NCI-H1436 (cell line): ENCODE measurements around the gene RNF214.
"Not testable (repeated sequence)": the region's sequence is repeated elsewhere in the genome, so short reads cannot be mapped to it uniquely, and the experiment has no call there.

ENCODE experiments used
- DNase-seq: peaks from one replicate; lab custom pipeline; 2025; lab: John Stamatoyannopoulos, UW

RNF214 gene

DNA sequence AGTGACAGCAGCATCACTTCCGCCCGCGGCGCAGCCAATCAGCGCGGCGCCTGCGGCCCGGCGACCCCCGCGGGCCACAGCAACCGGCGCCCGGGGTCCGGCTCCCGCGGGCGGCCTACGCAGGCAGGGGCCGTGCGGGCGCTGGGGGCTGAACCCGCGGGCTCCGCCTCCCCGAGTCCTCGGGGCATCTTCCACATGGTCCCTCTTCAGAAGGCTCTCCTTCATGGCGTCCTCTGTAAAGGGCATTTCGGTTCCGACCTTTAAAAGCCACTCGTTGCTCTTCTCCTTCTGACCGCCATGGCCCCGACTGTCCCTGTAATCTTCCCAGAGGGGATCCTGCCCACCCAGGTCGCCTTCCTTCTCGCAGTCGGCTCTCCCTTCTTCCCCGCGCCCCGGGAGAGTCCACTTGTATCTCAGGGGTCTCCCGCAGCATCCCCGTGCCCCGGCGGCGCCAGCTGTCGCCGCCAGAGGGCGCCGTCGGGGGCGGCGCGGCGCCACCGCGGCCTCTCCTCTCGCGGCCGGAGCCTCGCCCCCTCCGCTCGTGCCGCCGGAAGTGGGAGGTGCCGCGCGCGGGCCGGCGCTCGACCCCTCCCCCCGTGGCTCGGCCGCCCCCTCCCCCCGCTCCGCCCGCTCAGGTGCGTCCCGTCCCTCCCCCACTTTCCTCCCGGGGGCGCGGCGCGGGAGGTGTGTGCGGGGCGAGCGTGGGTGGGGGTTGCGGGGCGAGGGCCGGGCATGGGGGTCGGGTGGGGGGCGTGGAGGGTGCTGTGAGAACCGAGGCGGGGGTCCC, at the start of gene RNF214:
RNF214 (plus strand) TSS at position 580 of the 787 bp plus-strand sequence. CDS start 1,602 bp downstream, outside the sequence.
- peak; percentile 67 for DNase-seq

DNA sequence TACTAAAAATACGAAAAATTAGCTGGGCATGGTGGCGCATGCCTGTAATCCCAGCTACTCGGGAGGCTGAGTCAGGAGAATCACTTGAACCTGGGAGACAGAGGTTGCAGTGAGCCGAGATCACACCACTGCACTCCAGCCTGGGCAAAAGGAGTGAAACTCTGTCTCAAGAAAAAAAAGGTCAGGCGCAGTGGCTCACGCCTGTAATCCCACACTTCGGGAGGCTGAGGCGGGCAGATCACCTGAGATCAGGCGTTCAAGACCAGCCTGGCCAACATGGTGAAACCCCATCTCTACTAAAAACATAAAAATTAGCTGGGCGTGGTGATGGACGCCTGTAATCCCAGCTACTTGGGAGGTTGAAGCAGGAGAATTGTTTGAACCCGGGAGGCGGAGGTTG, 49.3 kb upstream of the RNF214 start:
- not testable (repeated sequence) for DNase-seq

DNA sequence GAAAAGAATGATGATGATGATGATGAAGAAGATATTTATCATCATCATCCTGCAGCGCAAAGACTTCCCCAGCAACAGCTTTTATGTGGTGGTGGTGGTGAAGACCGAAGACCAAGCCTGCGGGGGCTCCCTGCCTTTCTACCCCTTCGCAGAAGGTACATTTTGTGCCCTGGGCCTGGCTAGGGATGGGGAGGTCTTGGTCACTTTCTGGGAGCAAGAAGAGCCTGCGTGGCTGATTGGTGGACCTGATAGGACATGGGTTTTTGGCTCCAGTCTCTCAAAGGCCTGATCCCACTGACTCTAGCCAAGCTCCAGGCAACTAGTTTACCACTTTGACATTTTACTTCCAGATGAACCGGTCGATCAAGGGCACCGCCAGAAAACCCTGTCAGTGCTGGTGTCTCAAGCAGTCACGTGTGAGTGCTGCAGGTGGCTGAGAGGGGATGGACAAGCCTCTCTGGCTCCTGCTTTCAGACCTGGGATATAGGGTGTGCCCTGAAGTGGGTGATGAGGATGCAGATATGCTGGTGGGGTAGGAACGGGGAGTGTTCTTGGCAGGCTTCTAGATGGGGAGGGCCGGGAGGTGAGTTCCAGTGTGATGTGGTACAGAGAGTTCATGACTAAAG, 48.6 kb upstream of the RNF214 start:
- no peak for DNase-seq

DNA sequence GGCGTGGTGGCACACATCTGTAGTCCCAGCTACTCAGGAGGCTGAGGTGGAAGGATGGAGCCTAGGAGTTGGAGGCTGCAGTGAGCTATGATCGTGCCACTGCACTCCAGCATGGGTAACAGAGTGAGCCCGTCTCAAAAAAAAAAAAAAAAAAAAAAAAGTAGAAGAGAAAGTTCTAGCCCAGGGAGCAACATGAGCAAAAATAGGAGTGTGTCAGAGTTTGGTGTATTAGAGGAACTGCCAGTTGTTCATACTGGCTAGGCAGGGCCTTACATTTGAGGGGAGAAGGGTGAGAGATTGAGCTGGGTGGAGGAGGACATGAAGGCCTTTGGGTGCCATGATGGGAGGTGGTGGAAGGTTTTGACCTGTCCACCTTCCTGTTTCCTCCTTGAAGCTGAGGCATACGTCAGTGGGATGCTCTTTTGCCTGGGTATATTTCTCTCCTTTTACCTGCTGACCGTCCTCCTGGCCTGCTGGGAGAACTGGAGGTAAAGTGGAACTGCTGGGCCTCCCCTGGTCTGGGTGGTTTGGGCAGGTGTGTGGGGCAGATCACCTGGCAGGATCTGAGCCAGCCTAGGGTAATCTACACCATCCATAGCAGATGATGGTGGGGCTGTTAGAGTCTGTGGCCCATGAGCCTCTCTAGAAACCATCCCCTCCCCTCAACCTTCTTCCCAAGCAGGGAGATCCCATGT, 46.6 kb upstream of the RNF214 start:
- DNase-seq, result no peak

DNA sequence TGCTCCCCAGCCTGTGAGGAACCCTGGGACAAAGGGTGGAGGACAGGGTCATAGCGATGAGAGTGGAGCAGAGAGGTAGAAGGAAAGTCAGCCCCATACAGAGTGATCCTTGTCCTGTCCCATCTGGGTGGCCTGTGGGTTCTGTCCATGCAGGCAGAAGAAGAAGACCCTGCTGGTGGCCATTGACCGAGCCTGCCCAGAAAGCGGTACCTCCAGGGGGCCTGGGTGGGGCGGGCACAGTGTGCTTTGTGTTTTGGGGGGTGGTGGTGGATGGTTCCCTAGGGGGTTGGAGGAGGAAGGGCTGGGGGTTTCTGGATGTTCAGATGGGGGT, 46.1 kb upstream of the RNF214 start:
- no peak for DNase-seq

DNA sequence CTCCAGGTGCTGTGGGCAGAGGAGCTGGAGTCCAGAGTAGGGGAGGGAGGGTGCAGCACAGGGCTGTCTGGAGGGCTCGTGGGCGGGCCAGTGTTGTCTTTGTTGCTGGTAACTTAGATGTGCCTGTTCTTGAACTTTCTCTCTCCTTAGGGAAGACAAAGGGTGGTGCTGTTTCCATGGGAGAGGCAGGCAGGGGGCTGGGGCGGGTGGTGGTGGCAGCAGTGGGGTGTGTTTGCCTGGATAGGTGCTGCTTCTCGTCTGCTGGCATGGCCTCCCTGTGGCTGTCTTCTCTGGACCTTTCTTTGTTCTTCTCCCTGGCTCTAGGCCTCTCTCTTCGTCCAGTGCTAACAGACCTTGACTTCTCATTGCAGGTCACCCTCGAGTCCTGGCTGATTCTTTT, 45.5 kb upstream of the RNF214 start:
- no peak for DNase-seq

DNA sequence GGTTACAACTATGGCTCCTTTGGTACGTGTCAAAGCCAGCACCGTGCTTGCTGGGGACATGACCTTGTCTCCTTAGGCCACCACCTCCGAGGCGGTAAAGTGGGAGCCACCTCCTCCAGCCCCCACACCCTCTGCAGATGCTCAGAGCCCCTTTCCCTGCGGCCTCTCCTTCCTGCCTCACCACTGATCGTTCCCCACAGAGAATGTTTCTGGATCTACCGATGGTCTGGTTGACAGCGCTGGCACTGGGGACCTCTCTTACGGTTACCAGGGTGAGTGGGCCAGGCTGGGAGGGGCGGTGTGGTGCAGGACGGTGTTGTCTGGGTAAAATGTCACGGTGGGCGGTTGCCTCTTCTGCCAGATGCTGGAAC, 45.1 kb upstream of the RNF214 start:
- no peak for DNase-seq

DNA sequence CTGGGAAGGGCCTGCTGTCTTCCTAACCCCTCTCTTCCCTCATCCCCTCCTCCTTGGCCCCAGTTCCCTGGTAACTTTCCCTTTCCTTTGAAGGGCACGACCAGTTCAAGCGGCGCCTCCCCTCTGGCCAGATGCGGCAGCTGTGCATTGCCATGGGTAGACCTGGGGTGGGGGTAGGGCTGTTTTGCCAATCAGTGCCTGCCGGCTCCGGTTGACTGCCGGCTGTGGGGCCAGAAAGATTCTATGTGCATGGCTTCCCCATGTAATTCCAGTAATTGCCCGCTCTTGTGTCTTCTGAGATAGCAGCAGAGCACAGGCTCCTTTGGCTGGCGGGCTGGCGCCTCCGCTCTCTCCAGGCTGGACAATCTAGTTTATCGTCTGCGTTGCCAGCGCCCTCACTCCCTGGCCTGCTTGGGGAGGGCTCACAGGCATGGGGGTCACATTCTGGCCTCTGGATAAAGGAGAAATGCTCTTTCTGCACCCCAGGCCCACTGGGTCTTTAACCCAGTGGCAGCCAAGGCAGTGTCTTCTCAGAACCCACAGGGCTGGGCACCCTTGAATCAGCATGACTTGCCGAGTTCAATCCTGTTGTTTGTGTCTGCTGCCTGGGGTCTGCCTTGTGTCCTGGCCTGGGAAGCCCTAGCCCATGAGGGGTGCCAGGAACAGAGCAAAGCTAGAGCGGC, 44.5 kb upstream of the RNF214 start:
- DNase-seq, result no peak

DNA sequence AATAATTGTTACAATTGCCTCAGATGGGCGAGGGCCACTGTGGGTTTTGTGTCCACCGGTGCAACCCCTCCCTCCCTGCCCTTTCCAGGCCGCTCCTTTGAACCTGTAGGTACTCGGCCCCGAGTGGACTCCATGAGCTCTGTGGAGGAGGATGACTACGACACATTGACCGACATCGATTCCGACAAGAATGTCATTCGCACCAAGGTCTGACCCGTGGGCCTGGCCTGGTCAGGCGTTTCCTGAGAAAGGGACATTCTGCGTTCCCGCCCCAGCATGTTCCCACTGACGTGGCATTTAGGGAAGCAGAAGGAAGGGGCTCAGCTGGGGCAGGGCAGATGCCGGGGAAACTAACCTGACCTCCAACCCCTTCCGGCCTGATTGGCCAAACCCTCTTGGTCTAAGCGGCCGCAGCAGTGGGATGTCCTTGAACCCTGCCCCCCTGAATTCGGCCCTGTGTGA, 43.8 kb upstream of the RNF214 start:
- DNase-seq, result no peak

DNA sequence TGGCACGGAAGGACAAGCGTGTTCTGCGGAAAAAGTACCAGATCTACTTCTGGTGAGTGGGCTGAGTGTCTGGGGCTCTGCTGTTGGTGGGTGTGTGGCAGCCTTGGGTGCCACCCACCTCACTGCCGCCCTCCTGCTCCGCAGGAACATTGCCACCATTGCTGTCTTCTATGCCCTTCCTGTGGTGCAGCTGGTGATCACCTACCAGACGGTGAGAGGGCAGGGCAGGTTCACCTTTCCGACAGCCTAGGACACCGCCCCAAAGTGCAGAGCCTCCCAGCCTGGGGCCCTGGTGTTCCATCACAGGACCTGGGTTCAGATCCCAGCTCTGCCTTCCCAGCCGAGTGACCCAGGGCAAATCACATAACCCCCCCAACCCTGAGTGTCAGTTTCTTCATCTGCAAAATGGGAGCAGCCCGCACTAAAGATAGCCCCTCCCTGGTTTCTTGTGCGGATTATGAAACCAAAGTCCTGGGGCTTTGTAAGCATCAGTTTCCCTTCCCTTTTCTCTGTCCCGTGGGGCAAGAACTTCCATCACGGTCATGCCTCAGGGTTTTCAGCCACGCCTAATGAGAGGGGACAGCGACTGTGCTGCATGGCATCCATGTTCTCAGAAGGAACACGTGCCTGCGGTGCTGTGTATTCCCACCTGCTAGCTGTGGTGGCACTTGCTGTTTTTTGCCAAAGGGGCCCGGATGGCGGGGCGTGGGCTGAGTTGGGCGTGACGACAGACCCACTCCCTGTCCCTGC, 43.1 kb upstream of the RNF214 start:
- DNase-seq, result no peak

DNA sequence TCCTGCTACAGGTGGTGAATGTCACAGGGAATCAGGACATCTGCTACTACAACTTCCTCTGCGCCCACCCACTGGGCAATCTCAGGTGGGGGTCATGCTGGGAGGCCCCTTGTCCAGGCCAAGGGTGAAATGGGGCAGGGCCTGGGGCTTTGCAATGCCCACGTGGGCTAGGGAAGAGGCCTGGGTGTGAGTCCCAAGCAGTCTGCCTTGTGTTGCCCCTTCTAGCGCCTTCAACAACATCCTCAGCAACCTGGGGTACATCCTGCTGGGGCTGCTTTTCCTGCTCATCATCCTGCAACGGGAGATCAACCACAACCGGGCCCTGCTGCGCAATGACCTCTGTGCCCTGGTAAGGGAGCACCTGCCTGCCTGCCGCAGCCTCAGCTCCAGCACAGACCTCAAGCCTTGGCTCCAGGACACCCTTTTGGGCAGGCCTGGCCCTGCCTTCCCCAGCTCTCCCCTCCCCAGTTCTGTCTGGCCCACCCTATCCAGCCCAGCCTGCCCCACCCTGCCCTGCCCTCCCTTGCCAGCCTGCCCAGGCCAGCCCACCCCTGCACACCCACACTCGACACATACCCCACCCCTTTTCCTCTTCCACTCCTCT, 42.4 kb upstream of the RNF214 start:
- no peak for DNase-seq

DNA sequence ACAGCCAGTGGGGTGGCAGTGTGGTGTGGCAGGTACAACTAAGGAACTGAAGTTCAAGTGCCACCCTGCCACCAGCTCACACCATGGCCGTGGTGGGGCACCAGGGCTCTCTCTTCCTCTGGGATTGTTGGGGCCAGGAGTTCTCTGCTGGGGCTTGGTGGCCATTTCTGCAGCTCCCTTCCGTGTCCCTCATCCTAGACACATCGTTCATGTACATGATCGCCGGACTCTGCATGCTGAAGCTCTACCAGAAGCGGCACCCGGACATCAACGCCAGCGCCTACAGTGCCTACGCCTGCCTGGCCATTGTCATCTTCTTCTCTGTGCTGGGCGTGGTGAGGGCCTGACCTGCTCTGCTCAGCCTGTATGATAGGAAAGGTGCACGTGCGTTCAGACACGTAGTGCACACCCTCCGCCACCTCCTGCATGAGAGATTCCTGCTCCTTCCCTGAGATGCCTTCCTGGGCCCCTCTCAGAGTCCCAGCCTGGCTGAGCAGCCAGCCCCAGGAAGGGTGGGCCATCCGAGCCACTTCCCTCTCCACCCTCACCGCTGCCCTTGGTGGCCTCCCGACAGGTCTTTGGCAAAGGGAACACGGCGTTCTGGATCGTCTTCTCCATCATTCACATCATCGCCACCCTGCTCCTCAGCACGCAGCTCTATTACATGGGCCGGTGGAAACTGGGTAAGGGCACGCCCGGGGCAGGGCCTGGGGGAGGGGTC, 40.6 kb upstream of the RNF214 start:
- DNase-seq, result no peak

DNA sequence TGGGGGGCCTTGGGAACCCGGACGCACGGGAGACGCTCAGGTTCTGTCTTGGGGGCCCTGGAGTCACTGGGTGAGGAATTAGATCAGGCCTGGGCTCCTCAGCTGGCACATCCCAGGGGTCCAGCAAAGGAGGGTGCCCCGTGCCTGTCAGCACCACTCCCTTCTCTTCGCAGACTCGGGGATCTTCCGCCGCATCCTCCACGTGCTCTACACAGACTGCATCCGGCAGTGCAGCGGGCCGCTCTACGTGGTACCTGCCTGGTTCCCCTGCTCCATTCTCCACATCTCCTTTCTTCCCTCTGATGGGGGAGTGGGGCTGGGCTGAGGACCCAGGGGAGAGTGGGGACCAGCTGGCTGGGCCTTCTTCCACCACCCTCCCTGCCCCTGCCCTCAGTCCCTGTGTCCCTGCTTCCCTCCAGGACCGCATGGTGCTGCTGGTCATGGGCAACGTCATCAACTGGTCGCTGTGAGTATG, 40.0 kb upstream of the RNF214 start:
- no peak for DNase-seq

DNA sequence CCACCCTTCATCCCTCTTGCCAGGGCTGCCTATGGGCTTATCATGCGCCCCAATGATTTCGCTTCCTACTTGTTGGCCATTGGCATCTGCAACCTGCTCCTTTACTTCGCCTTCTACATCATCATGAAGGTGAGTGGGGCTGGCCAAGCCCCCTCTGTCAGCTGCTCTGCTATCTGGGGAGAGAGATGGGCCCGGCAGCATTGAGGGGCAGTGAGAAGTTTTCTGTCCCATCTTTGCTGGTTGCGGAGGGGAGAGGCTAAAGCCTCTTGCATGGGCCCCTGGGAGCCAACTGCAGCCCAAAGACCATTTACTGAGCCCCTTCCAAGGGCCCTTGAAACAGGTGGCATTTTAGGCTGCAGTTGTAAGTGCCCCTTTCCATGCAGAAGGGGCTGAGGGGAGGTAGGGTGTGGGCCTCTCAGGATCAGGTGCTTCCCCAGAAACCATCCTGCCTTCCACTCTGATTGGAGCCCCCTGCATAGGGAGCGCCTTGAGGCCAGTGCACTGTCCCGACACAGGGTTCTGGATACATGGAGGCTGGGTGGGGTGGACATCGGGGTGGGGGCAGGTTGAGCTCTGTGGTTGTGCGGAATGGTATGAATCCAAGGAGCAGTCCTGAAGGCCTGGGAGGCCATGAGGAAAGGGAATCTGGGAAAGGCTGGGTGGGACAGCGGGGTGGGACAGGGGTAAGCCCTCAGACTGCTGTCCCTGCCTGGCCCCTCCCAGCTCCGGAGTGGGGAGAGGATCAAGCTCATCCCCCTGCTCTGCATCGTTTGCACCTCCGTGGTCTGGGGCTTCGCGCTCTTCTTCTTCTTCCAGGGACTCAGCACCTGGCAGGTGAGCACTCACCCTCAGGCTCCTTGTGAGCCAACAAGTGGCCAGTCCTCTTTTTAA, 39.1 kb upstream of the RNF214 start:
- DNase-seq, result no peak

DNA sequence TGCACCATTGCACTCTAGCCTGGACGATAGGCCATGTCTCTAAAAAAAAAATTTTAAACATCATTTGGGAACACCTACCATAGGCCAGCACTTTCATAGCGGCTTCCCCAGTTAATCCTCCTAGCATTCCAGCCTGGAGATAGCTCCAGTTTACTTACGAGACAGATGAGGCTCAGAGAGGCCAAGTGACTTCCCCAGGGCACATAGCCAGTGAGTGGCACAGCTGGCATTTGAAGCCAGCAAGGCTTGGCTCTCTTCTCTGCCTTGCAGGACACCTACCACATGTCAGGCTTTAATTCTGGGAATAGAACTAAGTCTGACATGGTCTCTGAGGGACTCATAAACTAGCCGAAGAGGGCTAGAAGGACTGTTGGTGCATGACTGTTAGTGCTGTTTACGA, 38.2 kb upstream of the RNF214 start:
- DNase-seq, result no peak

DNA sequence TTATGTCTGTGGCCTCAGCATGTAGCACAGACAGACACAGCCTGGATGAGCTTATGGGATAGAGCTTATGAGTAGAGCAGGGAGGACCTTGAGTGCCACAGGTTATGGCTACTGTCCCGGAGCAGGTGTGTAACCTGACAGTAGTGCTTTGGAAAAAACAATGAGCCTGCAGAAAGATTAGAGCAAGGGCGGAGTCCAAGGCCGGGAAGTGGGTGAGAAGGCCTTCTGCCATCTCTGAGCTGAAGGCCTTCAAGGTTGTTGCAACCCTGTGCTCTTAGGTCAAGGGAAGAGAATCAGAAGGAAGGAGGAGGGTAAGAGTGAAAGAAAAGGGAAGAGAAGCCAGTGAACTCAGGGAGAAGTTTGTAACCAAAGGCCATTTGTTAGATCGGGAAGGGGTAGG, 37.2 kb upstream of the RNF214 start:
- DNase-seq, result no peak

DNA sequence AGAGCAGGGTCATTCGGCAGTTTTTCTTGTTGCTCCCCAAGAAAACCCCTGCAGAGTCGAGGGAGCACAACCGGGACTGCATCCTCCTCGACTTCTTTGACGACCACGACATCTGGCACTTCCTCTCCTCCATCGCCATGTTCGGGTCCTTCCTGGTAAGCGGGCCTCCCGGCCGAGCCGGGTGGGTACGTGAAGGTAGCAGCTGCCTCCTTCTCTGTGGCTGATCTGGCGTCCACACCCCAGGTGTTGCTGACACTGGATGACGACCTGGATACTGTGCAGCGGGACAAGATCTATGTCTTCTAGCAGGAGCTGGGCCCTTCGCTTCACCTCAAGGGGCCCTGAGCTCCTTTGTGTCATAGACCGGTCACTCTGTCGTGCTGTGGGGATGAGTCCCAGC, 36.7 kb upstream of the RNF214 start:
- DNase-seq, result no peak

DNA sequence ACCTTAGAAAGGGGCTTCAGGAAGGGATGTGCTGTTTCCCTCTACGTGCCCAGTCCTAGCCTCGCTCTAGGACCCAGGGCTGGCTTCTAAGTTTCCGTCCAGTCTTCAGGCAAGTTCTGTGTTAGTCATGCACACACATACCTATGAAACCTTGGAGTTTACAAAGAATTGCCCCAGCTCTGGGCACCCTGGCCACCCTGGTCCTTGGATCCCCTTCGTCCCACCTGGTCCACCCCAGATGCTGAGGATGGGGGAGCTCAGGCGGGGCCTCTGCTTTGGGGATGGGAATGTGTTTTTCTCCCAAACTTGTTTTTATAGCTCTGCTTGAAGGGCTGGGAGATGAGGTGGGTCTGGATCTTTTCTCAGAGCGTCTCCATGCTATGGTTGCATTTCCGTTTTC, 35.5 kb upstream of the RNF214 start:
- no peak for DNase-seq
